RWPE1 (cell line): Measurements from ENCODE around the gene GATM.
A peak's percentile ranks its signal among the peaks of the same experiment; 100 is the strongest.

Experiments
- CTCF ChIA-PET: fragments of 350-600 bp; sonication (Branson Sonifier 250); formaldehyde crosslinking; extraction: SDS; loops from one replicate; lab custom pipeline; 2021; lab: Yijun Ruan, JAX
- POLR2A ChIA-PET: fragments of 400-600 bp; formaldehyde crosslinking; extraction: SDS; loops from one replicate; lab custom pipeline; 2020; ENCODE audit warnings: antibody characterized with exemption; ENCODE audit not compliant: low non-redundant PET; lab: Yijun Ruan, JAX
- DNase-seq: peaks from one replicate; pipeline ENCODE4 v3.0.0; 2012; ENCODE audit warnings: low spot score
- H3K27ac ChIP-seq: fragments of 450-650 bp; 2 replicates; pipeline ENCODE4 v1.5.1; 2017
- TF ChIP-seq, protein P1 (sequence below): fragments of 450-650 bp; conservative IDR thresholded peaks from 2 replicates; pipeline ENCODE4 v1.5.1; 2017; ENCODE audit warnings: low read depth, mild to moderate bottlenecking

GATM gene

DNA sequence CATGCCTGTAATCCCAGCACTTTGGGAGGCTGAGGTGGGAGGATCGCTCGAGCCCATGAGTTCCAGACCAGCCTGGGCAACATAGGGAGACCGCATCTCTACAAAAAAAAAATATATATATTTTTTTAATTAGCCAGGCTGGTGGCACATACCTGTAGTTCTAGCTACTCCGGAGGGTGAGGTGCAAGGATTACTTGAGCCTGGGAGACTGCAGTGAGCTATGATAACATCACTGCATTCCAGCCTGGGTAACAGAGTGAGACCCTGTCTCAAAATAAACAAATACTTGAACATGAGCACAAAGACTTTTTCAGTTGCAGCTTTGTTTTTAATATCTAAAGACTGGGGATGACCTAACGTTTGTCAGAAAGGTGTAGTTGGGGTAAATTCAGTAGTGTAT is 31.3 kb upstream of the GATM start:
- no peak overlapping the region for H3K27ac ChIP-seq
- TF ChIP-seq, protein P1, sequence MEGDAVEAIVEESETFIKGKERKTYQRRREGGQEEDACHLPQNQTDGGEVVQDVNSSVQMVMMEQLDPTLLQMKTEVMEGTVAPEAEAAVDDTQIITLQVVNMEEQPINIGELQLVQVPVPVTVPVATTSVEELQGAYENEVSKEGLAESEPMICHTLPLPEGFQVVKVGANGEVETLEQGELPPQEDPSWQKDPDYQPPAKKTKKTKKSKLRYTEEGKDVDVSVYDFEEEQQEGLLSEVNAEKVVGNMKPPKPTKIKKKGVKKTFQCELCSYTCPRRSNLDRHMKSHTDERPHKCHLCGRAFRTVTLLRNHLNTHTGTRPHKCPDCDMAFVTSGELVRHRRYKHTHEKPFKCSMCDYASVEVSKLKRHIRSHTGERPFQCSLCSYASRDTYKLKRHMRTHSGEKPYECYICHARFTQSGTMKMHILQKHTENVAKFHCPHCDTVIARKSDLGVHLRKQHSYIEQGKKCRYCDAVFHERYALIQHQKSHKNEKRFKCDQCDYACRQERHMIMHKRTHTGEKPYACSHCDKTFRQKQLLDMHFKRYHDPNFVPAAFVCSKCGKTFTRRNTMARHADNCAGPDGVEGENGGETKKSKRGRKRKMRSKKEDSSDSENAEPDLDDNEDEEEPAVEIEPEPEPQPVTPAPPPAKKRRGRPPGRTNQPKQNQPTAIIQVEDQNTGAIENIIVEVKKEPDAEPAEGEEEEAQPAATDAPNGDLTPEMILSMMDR = no peak
- no peak for DNase-seq
- CTCF ChIA-PET = interaction anchor here (0.9 kb wide), 1 partner anchor 132 kb away, joined by 3 read pairs; no protein-coding TSS in a partner anchor
- POLR2A ChIA-PET = no interaction called here

DNA sequence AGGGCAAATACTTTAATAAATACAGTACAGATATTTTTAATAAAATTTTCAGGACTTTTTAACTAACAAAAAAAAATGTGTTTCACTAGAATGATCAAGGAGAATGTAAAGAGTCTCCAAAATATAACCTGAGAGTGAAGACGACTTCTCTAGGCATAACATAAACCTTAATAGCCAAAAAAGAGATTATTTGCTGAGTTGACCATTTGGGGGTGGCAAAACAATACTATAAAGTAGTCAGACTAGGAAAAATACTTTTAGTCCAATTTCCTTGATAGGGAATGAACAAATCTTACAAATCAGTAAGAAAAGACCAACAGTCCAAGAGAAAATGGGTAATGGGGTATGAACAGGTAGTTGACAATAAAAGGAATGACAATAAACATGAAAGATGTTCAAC is 29.4 kb upstream of the GATM start:
- TF ChIP-seq, protein P1 = no peak
- no peak for DNase-seq
- ChIA-PET CTCF (no interaction called here), POLR2A (no interaction called here)
- H3K27ac ChIP-seq = no peak overlapping the region

DNA sequence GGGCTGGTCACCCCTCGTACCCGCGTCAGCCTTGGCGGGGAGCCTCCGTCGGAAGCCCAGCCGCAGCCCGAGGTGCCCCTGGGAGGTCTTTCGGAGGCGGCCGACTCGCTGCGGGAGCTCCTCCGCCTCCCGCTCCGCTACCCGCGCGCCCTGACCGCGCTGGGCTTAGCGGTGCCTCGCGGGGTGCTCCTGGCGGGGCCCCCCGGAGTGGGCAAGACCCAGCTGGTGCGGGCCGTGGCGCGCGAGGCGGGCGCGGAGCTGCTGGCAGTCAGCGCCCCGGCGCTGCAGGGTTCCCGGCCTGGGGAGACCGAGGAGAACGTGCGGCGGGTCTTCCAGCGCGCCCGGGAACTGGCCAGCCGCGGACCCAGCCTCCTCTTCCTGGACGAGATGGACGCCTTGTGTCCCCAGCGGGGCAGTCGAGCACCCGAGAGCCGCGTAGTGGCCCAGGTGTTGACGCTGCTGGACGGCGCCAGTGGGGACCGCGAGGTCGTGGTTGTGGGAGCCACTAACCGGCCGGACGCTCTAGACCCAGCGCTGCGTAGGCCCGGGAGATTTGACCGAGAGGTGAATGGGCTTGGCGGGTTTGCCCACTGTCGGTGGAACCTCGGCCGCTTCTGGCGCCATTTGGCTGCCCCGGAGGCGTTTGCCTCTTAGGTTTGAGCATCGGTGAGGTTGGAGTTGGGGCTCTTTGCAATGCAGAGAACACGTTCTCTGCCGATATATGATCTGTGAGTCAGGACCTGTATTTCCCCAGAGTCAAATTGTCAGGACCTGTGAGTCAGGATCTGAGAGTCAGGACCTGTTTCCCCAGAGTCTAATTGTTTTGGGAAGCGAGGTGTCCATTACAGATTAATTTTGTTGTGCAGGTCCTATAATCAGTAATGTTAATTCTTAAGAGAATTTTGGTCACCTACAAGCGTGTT is 24.9 kb upstream of the GATM start:
- POLR2A ChIA-PET = no interaction called here
- TF ChIP-seq, protein P1 = no peak
- H3K27ac ChIP-seq = peak overlapping the region; percentile 91
- CTCF ChIA-PET = interaction anchor here (0.5 to 1.6 kb wide), 5 partner anchors 20 to 240 kb away, joined by 3 to 8 read pairs (median 4); no protein-coding TSS in a partner anchor
- DNase-seq = peak; percentile 81

DNA sequence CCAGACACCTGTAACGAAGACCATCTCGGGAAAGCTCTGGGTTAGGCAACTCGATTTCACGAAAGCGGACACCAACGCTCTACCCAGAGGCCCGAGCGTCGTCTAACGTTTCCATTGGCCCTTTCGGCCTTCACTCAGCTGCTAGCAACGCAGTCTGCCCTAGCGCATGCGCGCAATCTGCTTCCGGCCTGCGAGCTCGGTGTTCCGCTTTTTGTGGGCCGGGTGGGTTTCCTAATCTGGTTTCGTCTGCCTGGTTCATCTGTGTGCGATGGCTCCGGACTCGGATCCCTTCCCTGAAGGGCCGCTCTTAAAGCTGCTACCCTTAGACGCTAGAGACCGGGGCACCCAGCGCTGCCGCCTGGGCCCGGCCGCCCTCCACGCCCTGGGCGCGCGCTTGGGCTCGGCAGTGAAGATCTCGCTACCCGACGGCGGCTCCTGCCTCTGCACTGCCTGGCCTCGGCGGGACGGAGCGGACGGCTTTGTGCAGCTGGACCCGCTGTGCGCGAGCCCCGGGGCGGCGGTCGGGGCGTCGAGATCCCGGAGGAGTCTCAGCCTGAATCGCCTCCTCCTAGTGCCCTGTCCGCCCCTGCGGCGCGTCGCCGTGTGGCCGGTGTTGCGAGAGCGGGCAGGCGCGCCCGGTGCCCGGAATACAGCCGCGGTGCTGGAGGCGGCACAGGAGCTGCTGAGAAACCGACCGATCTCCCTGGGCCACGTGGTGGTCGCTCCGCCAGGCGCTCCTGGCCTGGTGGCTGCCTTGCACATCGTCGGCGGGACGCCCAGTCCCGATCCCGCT is 24.0 kb upstream of the GATM start:
- ChIA-PET POLR2A (interaction anchor here (0.6 kb wide), 2 partner anchors 119 to 124 kb away, joined by 3 to 4 read pairs; no protein-coding TSS in a partner anchor), CTCF (interaction anchor here (0.5 to 1.6 kb wide), 10 partner anchors 19 to 1179 kb away, joined by 3 to 8 read pairs (median 3); partner anchors contain the start of gene BLOC1S6)
- peak; percentile 100 for DNase-seq
- TF ChIP-seq, protein P1 = no peak
- peak overlapping the region; percentile 91 for H3K27ac ChIP-seq

DNA sequence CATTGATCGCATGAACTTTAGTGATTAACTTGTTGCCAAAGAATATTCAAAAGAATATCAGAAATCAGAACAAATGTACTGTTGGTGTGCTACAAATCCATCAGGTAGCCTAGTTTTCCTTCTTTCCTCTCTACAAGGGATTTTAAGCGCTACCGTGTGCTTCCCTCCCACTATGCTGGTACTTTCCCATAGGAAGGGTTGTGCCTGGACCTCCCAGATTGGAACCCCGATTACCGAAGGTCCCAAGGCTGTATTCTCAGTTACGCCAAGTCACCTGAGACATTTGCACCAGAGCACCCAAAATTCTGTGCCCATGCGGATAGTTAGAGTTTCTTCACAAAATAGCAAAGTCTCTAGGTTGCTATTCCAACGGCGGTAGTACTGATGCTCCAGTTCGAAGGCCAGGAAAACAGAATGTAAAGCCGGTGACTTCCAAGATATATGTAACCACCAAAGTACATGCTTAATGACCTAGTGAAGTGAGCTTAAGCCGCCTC is 23.4 kb upstream of the GATM start:
- DNase-seq = no peak
- POLR2A ChIA-PET = interaction anchor here (0.6 kb wide), 2 partner anchors 118 to 123 kb away, joined by 3 to 4 read pairs; no protein-coding TSS in a partner anchor
- TF ChIP-seq, protein P1 = no peak
- CTCF ChIA-PET = interaction anchor here (0.6 to 1.6 kb wide), 9 partner anchors 20 to 1179 kb away, joined by 3 to 8 read pairs (median 3); partner anchors contain the start of gene BLOC1S6
- peak overlapping the region; percentile 91 for H3K27ac ChIP-seq
